GM19324 (cell line): ENCODE results near the gene CCL3.
A peak's percentile ranks its signal among the peaks of the same experiment; 100 is the strongest.
"Not testable (repeated sequence)": the region's sequence is repeated elsewhere in the genome, so short reads cannot be mapped to it uniquely, and the experiment has no call there.

Source experiments
- ATAC-seq: cut with Tn5 transposase; IDR thresholded peaks from one replicate; pipeline ENCODE4 v1.9.1; 2021; ENCODE audit warnings: mild to moderate bottlenecking, moderate library complexity; ENCODE audit not compliant: unreplicated experiment, low FRiP score

CCL3 gene

GRCh38 chr17:36117505-36118382 lies 27.8 kb upstream of the CCL3 start:
- no peak for ATAC-seq

GRCh38 chr17:36115649-36115977 lies 25.7 kb upstream of the CCL3 start:
- not testable (repeated sequence) for ATAC-seq

- ATAC-seq, result not testable (repeated sequence)
Measured at GRCh38 chr17:36114971-36115648, 25.2 kb upstream of the CCL3 start.

- not testable (repeated sequence) for ATAC-seq
Measured at GRCh38 chr17:36113131-36113530, 23.2 kb upstream of the CCL3 start.

- ATAC-seq, result no peak
Measured at GRCh38 chr17:36112572-36112971, 22.6 kb upstream of the CCL3 start.

- no peak for ATAC-seq
Measured at GRCh38 chr17:36111068-36111490, 21.1 kb upstream of the CCL3 start.

GRCh38 chr17:36108265-36108664 lies 18.3 kb upstream of the CCL3 start:
- ATAC-seq, result not testable (repeated sequence)

- no peak for ATAC-seq
Measured at GRCh38 chr17:36107660-36108059, 17.7 kb upstream of the CCL3 start.

- ATAC-seq, result no peak
Measured at GRCh38 chr17:36106493-36106835, 16.5 kb upstream of the CCL3 start.

GRCh38 chr17:36105781-36106492 lies 16.0 kb upstream of the CCL3 start:
- no peak for ATAC-seq

- ATAC-seq, result no peak
Measured at GRCh38 chr17:36104701-36105181, 14.8 kb upstream of the CCL3 start.

- not testable (repeated sequence) for ATAC-seq
Measured at GRCh38 chr17:36104246-36104645, 14.3 kb upstream of the CCL3 start.

GRCh38 chr17:36103401-36103975 lies 13.5 kb upstream of the CCL3 start, which contains the start of gene CCL4:
CCL4 (plus strand) TSS chr17:36103827; CDS start chr17:36103906, 79 bp downstream.
- ATAC-seq, result peak; percentile 64

- not testable (repeated sequence) for ATAC-seq
Measured at GRCh38 chr17:36099004-36099403, 9.1 kb upstream of the CCL3 start.

GRCh38 chr17:36095992-36096391 lies 6.0 kb upstream of the CCL3 start:
- no peak for ATAC-seq

GRCh38 chr17:36094746-36095145 lies 4.8 kb upstream of the CCL3 start:
- no peak for ATAC-seq

- no peak for ATAC-seq
Measured at GRCh38 chr17:36094232-36094631, 4.3 kb upstream of the CCL3 start.

- ATAC-seq, result not testable (repeated sequence)
Measured at GRCh38 chr17:36092715-36093114, 2.8 kb upstream of the CCL3 start.

- no peak for ATAC-seq
Measured at GRCh38 chr17:36092230-36092629, 2.3 kb upstream of the CCL3 start.

GRCh38 chr17:36089339-36089865 lies 541 bp downstream of the CCL3 start:
- no peak for ATAC-seq
